ENCODE data around the gene MFSD12. TPM values are rescaled to one million over a fixed set of nuclear protein-coding genes. Genes with fewer than 3 reads are reported as not detected.

MFSD12 gene
- total RNA-seq, 1 donor from 2014 or later = 154 TPM

GRCh38 chr19:3535563-3535965, 21.8 kb downstream of the MFSD12 start:
- no peak overlapping the region for H3K4me3 ChIP-seq (ENCODE audit: low read depth, low read length)
- TF ChIP-seq CTCF (IDR thresholded peaks at IDR 0.05; ENCODE audit: insufficient read depth, low read length, poor library complexity, severe bottlenecking) = no peak
- peaks cover 3% of the 10 kb centered on the region for H3K36me3 ChIP-seq (ENCODE audit: control insufficient read depth, insufficient read depth, low read length)
- H3K27me3 ChIP-seq (ENCODE audit: control insufficient read depth, insufficient read depth, low read length) = no peaks in the 10 kb centered on the region
- no peak for DNase-seq (ENCODE audit: low read depth)

GRCh38 chr19:3535235-3535535, 22.2 kb downstream of the MFSD12 start:
- Histone ChIP-seq H3K4me3 (ENCODE audit: low read depth, low read length) (no peak overlapping the region), H3K36me3 (ENCODE audit: control insufficient read depth, insufficient read depth, low read length) (peaks cover 3% of the 10 kb centered on the region), H3K27me3 (ENCODE audit: control insufficient read depth, insufficient read depth, low read length) (no peaks in the 10 kb centered on the region)
- DNase-seq (ENCODE audit: low read depth) = no peak
- no peak for TF ChIP-seq CTCF (IDR thresholded peaks at IDR 0.05; ENCODE audit: insufficient read depth, low read length, poor library complexity, severe bottlenecking)

- DNase-seq (ENCODE audit: low read depth) = no peak
- no peak overlapping the region for H3K4me3 ChIP-seq (ENCODE audit: low read depth, low read length)
- H3K27me3 ChIP-seq (ENCODE audit: control insufficient read depth, insufficient read depth, low read length) = no peaks in the 10 kb centered on the region
- H3K36me3 ChIP-seq (ENCODE audit: control insufficient read depth, insufficient read depth, low read length) = peaks cover 3% of the 10 kb centered on the region
- no peak for TF ChIP-seq CTCF (IDR thresholded peaks at IDR 0.05; ENCODE audit: insufficient read depth, low read length, poor library complexity, severe bottlenecking)
Observed at GRCh38 chr19:3534375-3535234, 22.8 kb downstream of the MFSD12 start.

- H3K36me3 ChIP-seq (ENCODE audit: control insufficient read depth, insufficient read depth, low read length) = peaks cover 3% of the 10 kb centered on the region
- H3K27me3 ChIP-seq (ENCODE audit: control insufficient read depth, insufficient read depth, low read length) = no peaks in the 10 kb centered on the region
- no peak for TF ChIP-seq CTCF (IDR thresholded peaks at IDR 0.05; ENCODE audit: insufficient read depth, low read length, poor library complexity, severe bottlenecking)
- no peak for DNase-seq (ENCODE audit: low read depth)
- no peak overlapping the region for H3K4me3 ChIP-seq (ENCODE audit: low read depth, low read length)
Observed at GRCh38 chr19:3533563-3534216, 23.7 kb downstream of the MFSD12 start.

- peaks cover 5% of the 10 kb centered on the region for H3K36me3 ChIP-seq (ENCODE audit: control insufficient read depth, insufficient read depth, low read length)
- TF ChIP-seq CTCF (IDR thresholded peaks at IDR 0.05; ENCODE audit: insufficient read depth, low read length, poor library complexity, severe bottlenecking) = no peak
- DNase-seq (ENCODE audit: low read depth) = no peak
- H3K4me3 ChIP-seq (ENCODE audit: low read depth, low read length) = no peak overlapping the region
- H3K27me3 ChIP-seq (ENCODE audit: control insufficient read depth, insufficient read depth, low read length) = no peaks in the 10 kb centered on the region
Observed at GRCh38 chr19:3533033-3533432, 24.4 kb downstream of the MFSD12 start.

Measured in kidney epithelial cell (primary cell).